WTC11 (cell line): Measurements from ENCODE around the gene PARD3B. TPM values are rescaled to one million over a fixed set of nuclear protein-coding genes. Genes with fewer than 3 reads are reported as not detected.
A peak's percentile ranks its signal among the peaks of the same experiment; 100 is the strongest.

ENCODE experiments used
- ATAC-seq: fragments of 200-7000 bp; cut with Tn5 transposase; 2 replicates; pipeline ENCODE4 v1.10.0; 2021; ENCODE audit warnings: mild to moderate bottlenecking, moderate library complexity
- CTCF ChIA-PET: fragments of 300-600 bp; sonication (Branson Sonifier 250); formaldehyde crosslinking; loops from one replicate; lab custom pipeline; 2021; ENCODE audit warnings: antibody characterized with exemption; lab: Charles Lee
- POLR2A ChIA-PET: fragments of 350-600 bp; sonication (Branson Sonifier 250); formaldehyde crosslinking; loops from one replicate; lab custom pipeline; 2021; ENCODE audit warnings: antibody characterized with exemption; lab: Charles Lee
- DNase-seq: peaks from one replicate; pipeline ENCODE4 v3.0.0; 2021; ENCODE audit warnings: low spot score
- H3K27ac Mint-ChIP-seq: 2 replicates; pipeline ENCODE4 v1.8.0; 2021; ENCODE audit warnings: mixed read lengths
- H3K27me3 Mint-ChIP-seq: 2 replicates; pipeline ENCODE4 v1.8.0; 2021; ENCODE audit warnings: low read depth, mild to moderate bottlenecking, moderate library complexity, mixed read lengths
- H3K36me3 Mint-ChIP-seq: 2 replicates; pipeline ENCODE4 v1.8.0; 2021; ENCODE audit warnings: mixed read lengths
- H3K4me1 Mint-ChIP-seq: 2 replicates; pipeline ENCODE4 v1.8.0; 2022; ENCODE audit warnings: mixed read lengths
- H3K4me3 Mint-ChIP-seq: 2 replicates; pipeline ENCODE4 v1.8.0; 2021; ENCODE audit warnings: mild to moderate bottlenecking, moderate library complexity, mixed read lengths
- H3K9me3 Mint-ChIP-seq: 2 replicates; pipeline ENCODE4 v1.8.0; 2021; ENCODE audit warnings: mixed read lengths
- CTCF ChIP-seq: fragments of 200-600 bp; IDR thresholded peaks from 2 replicates; pipeline ENCODE4 v1.8.0; 2022; ENCODE audit warnings: antibody characterized with exemption
- FOXJ3 ChIP-seq: sonication (generic); formaldehyde crosslinking; IDR thresholded peaks from 2 replicates; pipeline ENCODE4 v1.9.0; 2021; ENCODE audit warnings: missing genetic modification reagents, mild to moderate bottlenecking, borderline replicate concordance
- GTF2I ChIP-seq: fragments of 250-450 bp; sonication (Bioruptor Pico); conservative IDR thresholded peaks from 2 replicates; pipeline ENCODE4 v1.4.0; 2021; ENCODE audit warnings: mild to moderate bottlenecking
- PRRX2 ChIP-seq: fragments of 250-450 bp; sonication (Bioruptor Pico); IDR thresholded peaks from 2 replicates; pipeline ENCODE4 v1.8.0; 2021; ENCODE audit warnings: mild to moderate bottlenecking
- RELA ChIP-seq: sonication (generic); formaldehyde crosslinking; IDR thresholded peaks from 2 replicates; pipeline ENCODE4 v1.8.1; 2022; ENCODE audit warnings: missing genetic modification reagents, mild to moderate bottlenecking, borderline replicate concordance
- USF1 ChIP-seq: sonication (generic); formaldehyde crosslinking; IDR thresholded peaks from 2 replicates; pipeline ENCODE4 v1.8.0; 2022; ENCODE audit warnings: mild to moderate bottlenecking, missing genetic modification reagents
- ZNF138 ChIP-seq: sonication (generic); formaldehyde crosslinking; conservative IDR thresholded peaks from 2 replicates; pipeline ENCODE4 v1.8.1; 2022; ENCODE audit warnings: mild to moderate bottlenecking, moderate library complexity, missing genetic modification reagents
- ZNF219 ChIP-seq: sonication (generic); formaldehyde crosslinking; IDR thresholded peaks from 2 replicates; pipeline ENCODE4 v1.8.0; 2023; ENCODE audit warnings: missing genetic modification reagents, mild to moderate bottlenecking, borderline replicate concordance
- ZNF232 ChIP-seq: sonication (generic); formaldehyde crosslinking; IDR thresholded peaks from 2 replicates; pipeline ENCODE4 v1.8.0; 2022; ENCODE audit warnings: mild to moderate bottlenecking, missing genetic modification reagents
- ZNF263 ChIP-seq: sonication (generic); formaldehyde crosslinking; IDR thresholded peaks from 2 replicates; pipeline ENCODE4 v1.8.1; 2022; ENCODE audit warnings: low read depth, mild to moderate bottlenecking, moderate library complexity, missing genetic modification reagents
- total RNA-seq: library from RNA; stranded (reverse); gene quantifications from 3 replicates; pipeline ENCODE4 v1.2.3, GENCODE V29; 2021
- TF ChIP-seq, protein P1 (sequence below): sonication (generic); formaldehyde crosslinking; IDR thresholded peaks from 2 replicates; pipeline ENCODE4 v1.8.1; 2022; ENCODE audit warnings: mild to moderate bottlenecking, moderate library complexity, missing genetic modification reagents
- TF ChIP-seq, protein P2 (sequence below): sonication (generic); formaldehyde crosslinking; IDR thresholded peaks from 2 replicates; pipeline ENCODE4 v1.8.0; 2023; ENCODE audit warnings: missing genetic modification reagents
- TF ChIP-seq, protein P3 (sequence below): sonication (generic); formaldehyde crosslinking; IDR thresholded peaks from 2 replicates; pipeline ENCODE4 v1.8.1; 2022; ENCODE audit warnings: missing genetic modification reagents, borderline replicate concordance
- TF ChIP-seq, protein P4 (sequence below): sonication (generic); formaldehyde crosslinking; IDR thresholded peaks from 2 replicates; pipeline ENCODE4 v1.8.1; 2023; ENCODE audit warnings: mild to moderate bottlenecking, missing genetic modification reagents
- TF ChIP-seq, protein P5 (sequence below): fragments of 250-450 bp; sonication (Bioruptor Pico); IDR thresholded peaks from 2 replicates; pipeline ENCODE4 v1.9.0; 2021; ENCODE audit warnings: mild to moderate bottlenecking
- TF ChIP-seq, protein P6 (sequence below): sonication (generic); formaldehyde crosslinking; IDR thresholded peaks from 2 replicates; pipeline ENCODE4 v1.8.1; 2023; ENCODE audit warnings: mild to moderate bottlenecking, missing genetic modification reagents, moderate library complexity

Gene PARD3B
- total RNA-seq, 1 experiment from 2014 or later = 5.6 TPM

DNA sequence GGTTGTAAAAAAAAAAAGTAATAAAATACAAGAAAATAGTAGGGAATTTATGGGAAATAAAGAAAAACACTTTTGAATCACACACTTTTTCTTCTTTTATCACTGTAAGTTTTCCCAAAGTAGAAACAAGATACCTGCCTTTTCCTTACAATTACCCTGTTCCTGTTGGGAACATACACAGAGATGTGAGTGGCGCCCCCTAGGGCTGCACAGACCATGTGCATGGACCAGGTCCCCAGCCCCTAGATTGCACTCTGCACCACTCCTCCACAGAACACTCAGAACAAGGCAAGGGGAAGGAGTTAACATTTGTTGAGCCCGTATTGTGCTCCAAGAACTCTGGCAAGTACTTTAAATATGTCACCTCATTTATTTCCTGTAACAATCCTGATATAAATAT, 1018.4 kb downstream of the PARD3B start:
- peaks cover 13% of the 10 kb centered on the region for H3K4me1 Mint-ChIP-seq
- H3K36me3 Mint-ChIP-seq = no peaks in the 10 kb centered on the region
- ChIA-PET POLR2A (no interaction called here), CTCF (no interaction called here)
- 0 out of 2 replicates have a peak overlapping the region, but pooled peaks have one; percentile 9 for H3K27ac Mint-ChIP-seq
- ATAC-seq = peak; percentile 97
- no peak overlapping the region for H3K4me3 Mint-ChIP-seq
- TF ChIP-seq CTCF (peak; percentile 88), GTF2I (CRISPR knock-in tag) (no peak)
- H3K9me3 Mint-ChIP-seq = no peaks in the 10 kb centered on the region
- H3K27me3 Mint-ChIP-seq = no peaks in the 10 kb centered on the region
- DNase-seq = peak; percentile 81

- ATAC-seq (peak; percentile 63), DNase-seq (no peak)
- H3K4me3 Mint-ChIP-seq = no peak overlapping the region
- no peaks in the 10 kb centered on the region for H3K36me3 Mint-ChIP-seq
- H3K4me1 Mint-ChIP-seq = peaks cover 13% of the 10 kb centered on the region
- no peaks in the 10 kb centered on the region for H3K9me3 Mint-ChIP-seq
- no peak overlapping the region for H3K27ac Mint-ChIP-seq
- TF ChIP-seq FOXJ3 (CRISPR knock-in tag) = no peak
- TF ChIP-seq, protein P1, sequence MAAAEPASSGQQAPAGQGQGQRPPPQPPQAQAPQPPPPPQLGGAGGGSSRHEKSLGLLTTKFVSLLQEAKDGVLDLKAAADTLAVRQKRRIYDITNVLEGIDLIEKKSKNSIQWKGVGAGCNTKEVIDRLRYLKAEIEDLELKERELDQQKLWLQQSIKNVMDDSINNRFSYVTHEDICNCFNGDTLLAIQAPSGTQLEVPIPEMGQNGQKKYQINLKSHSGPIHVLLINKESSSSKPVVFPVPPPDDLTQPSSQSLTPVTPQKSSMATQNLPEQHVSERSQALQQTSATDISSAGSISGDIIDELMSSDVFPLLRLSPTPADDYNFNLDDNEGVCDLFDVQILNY (CRISPR knock-in tag) = no peak
- TF ChIP-seq, protein P2, sequence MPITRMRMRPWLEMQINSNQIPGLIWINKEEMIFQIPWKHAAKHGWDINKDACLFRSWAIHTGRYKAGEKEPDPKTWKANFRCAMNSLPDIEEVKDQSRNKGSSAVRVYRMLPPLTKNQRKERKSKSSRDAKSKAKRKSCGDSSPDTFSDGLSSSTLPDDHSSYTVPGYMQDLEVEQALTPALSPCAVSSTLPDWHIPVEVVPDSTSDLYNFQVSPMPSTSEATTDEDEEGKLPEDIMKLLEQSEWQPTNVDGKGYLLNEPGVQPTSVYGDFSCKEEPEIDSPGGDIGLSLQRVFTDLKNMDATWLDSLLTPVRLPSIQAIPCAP (CRISPR knock-in tag) = no peak
- TF ChIP-seq, protein P3, sequence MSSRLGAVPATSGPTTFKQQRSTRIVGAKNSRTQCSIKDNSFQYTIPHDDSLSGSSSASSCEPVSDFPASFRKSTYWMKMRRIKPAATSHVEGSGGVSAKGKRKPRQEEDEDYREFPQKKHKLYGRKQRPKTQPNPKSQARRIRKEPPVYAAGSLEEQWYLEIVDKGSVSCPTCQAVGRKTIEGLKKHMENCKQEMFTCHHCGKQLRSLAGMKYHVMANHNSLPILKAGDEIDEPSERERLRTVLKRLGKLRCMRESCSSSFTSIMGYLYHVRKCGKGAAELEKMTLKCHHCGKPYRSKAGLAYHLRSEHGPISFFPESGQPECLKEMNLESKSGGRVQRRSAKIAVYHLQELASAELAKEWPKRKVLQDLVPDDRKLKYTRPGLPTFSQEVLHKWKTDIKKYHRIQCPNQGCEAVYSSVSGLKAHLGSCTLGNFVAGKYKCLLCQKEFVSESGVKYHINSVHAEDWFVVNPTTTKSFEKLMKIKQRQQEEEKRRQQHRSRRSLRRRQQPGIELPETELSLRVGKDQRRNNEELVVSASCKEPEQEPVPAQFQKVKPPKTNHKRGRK (CRISPR knock-in tag) = no peak
- no peak for TF ChIP-seq ZNF232 (CRISPR knock-in tag)
- TF ChIP-seq USF1 = no peak
- TF ChIP-seq PRRX2 (CRISPR knock-in tag) = no peak
- TF ChIP-seq, protein P4, sequence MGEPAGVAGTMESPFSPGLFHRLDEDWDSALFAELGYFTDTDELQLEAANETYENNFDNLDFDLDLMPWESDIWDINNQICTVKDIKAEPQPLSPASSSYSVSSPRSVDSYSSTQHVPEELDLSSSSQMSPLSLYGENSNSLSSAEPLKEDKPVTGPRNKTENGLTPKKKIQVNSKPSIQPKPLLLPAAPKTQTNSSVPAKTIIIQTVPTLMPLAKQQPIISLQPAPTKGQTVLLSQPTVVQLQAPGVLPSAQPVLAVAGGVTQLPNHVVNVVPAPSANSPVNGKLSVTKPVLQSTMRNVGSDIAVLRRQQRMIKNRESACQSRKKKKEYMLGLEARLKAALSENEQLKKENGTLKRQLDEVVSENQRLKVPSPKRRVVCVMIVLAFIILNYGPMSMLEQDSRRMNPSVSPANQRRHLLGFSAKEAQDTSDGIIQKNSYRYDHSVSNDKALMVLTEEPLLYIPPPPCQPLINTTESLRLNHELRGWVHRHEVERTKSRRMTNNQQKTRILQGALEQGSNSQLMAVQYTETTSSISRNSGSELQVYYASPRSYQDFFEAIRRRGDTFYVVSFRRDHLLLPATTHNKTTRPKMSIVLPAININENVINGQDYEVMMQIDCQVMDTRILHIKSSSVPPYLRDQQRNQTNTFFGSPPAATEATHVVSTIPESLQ (CRISPR knock-in tag) = no peak
- ChIA-PET CTCF (interaction anchor here (1.3 kb wide), 1 partner anchor 156 kb away, joined by 4 read pairs; no protein-coding TSS in a partner anchor), POLR2A (no interaction called here)
- no peaks in the 10 kb centered on the region for H3K27me3 Mint-ChIP-seq
Measured at GRCh38 chr2:205564346-205565141, 1019.3 kb downstream of the PARD3B start.

DNA sequence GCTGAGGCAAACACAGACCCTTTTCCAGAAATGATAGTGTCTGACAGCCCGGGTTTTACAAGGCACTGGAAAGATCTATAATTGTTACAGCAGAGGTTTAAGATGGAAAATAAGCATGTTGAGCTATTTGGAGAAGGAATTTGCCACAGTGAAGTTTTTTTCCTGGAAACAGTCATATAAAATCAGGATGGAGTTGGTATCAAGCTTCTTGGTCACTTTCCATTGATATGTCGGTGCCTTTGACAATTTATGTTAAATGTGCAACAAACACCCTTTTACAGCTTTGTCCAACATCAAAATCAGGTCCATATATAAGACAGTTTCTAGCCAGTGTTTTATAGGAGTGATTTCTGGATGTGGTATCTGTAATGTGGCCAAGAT, 1019.9 kb downstream of the PARD3B start:
- ATAC-seq (no peak), DNase-seq (no peak)
- CTCF ChIA-PET = interaction anchor here (1.3 kb wide), 1 partner anchor 156 kb away, joined by 4 read pairs; no protein-coding TSS in a partner anchor
- Mint-ChIP-seq H3K36me3 (no peaks in the 10 kb centered on the region), H3K9me3 (no peaks in the 10 kb centered on the region), H3K27ac (no peak overlapping the region), H3K27me3 (no peaks in the 10 kb centered on the region), H3K4me3 (no peak overlapping the region), H3K4me1 (peaks cover 13% of the 10 kb centered on the region)
- POLR2A ChIA-PET = no interaction called here
- no peak for TF ChIP-seq ZNF263 (CRISPR knock-in tag)
- TF ChIP-seq RELA (CRISPR knock-in tag) = no peak
- TF ChIP-seq, protein P1 (CRISPR knock-in tag) = no peak
- no peak for TF ChIP-seq USF1
- TF ChIP-seq ZNF138 (CRISPR knock-in tag) = no peak
- TF ChIP-seq, protein P5, sequence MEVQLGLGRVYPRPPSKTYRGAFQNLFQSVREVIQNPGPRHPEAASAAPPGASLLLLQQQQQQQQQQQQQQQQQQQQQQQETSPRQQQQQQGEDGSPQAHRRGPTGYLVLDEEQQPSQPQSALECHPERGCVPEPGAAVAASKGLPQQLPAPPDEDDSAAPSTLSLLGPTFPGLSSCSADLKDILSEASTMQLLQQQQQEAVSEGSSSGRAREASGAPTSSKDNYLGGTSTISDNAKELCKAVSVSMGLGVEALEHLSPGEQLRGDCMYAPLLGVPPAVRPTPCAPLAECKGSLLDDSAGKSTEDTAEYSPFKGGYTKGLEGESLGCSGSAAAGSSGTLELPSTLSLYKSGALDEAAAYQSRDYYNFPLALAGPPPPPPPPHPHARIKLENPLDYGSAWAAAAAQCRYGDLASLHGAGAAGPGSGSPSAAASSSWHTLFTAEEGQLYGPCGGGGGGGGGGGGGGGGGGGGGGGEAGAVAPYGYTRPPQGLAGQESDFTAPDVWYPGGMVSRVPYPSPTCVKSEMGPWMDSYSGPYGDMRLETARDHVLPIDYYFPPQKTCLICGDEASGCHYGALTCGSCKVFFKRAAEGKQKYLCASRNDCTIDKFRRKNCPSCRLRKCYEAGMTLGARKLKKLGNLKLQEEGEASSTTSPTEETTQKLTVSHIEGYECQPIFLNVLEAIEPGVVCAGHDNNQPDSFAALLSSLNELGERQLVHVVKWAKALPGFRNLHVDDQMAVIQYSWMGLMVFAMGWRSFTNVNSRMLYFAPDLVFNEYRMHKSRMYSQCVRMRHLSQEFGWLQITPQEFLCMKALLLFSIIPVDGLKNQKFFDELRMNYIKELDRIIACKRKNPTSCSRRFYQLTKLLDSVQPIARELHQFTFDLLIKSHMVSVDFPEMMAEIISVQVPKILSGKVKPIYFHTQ = no peak
- TF ChIP-seq PRRX2 (CRISPR knock-in tag) = no peak
- no peak for TF ChIP-seq ZNF219
- TF ChIP-seq, protein P6, sequence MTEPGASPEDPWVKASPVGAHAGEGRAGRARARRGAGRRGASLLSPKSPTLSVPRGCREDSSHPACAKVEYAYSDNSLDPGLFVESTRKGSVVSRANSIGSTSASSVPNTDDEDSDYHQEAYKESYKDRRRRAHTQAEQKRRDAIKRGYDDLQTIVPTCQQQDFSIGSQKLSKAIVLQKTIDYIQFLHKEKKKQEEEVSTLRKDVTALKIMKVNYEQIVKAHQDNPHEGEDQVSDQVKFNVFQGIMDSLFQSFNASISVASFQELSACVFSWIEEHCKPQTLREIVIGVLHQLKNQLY (CRISPR knock-in tag) = no peak
